Naive B cell (primary cell): Measurements from ENCODE around the gene EIF2B2. TPM values are rescaled to one million over a fixed set of nuclear protein-coding genes. Genes with fewer than 3 reads are reported as not detected.
"Not testable (repeated sequence)": the region's sequence is repeated elsewhere in the genome, so short reads cannot be mapped to it uniquely, and the experiment has no call there.

Source experiments
- ATAC-seq, 2 donors: fragments of 150-1000 bp; cut with Tn5 transposase; 2 replicates each; pipeline ENCODE4 v1.10.0; 2021; ENCODE audit warnings: low read depth in 2 of 2, mild to moderate bottlenecking in 2 of 2, moderate library complexity in 2 of 2
- DNase-seq: peaks from one replicate; pipeline ENCODE4 v3.0.0; 2022
- H3K27ac Mint-ChIP-seq, 6 donors: one replicate each; pipeline ENCODE4 v1.8.0; 2020 to 2022; ENCODE audit warnings: mild to moderate bottlenecking in 6 of 6, mixed read lengths in 6 of 6, moderate library complexity in 5 of 6, inconsistent platforms in 2 of 6
- H3K27me3 Mint-ChIP-seq, 3 donors: one replicate each; pipeline ENCODE4 v1.8.0; 2021 to 2022; ENCODE audit warnings: mixed read lengths in 3 of 3, mild to moderate bottlenecking in 1 of 3
- H3K36me3 Mint-ChIP-seq, 2 donors: one replicate each; pipeline ENCODE4 v1.8.0; 2020 to 2022; ENCODE audit warnings: mixed read lengths in 2 of 2, inconsistent platforms in 1 of 2, mild to moderate bottlenecking in 1 of 2
- H3K4me1 Mint-ChIP-seq, 3 donors: one replicate each; pipeline ENCODE4 v1.8.0; 2020 to 2022; ENCODE audit warnings: mixed read lengths in 3 of 3, inconsistent platforms in 1 of 3, mild to moderate bottlenecking in 1 of 3, moderate library complexity in 1 of 3
- H3K4me3 Mint-ChIP-seq, 8 donors: one replicate each; pipeline ENCODE4 v1.8.0; 2020 to 2022; ENCODE audit warnings: mild to moderate bottlenecking in 8 of 8, mixed read lengths in 8 of 8, moderate library complexity in 8 of 8, inconsistent platforms in 2 of 8
- H3K9me3 Mint-ChIP-seq, 7 donors: one replicate each; pipeline ENCODE4 v1.8.0; 2020 to 2022; ENCODE audit warnings: mixed read lengths in 7 of 7, mild to moderate bottlenecking in 5 of 7, inconsistent platforms in 2 of 7, moderate library complexity in 1 of 7
- polyA plus RNA-seq, 6 donors: library from polyadenylated mRNA; unstranded; fragments of 300-500 nt; fragmentation: Illumina TruSeq; gene quantifications; one replicate each; pipeline ENCODE4 v1.2.3, GENCODE V29; 2021; ENCODE audit warnings: low read depth in 6 of 6

Gene EIF2B2
- polyA plus RNA-seq, 6 donors from 2014 or later = 19.7 to 31.8 (median 26.2) TPM

- no peaks in the 10 kb centered on the region for H3K36me3 Mint-ChIP-seq
- no peaks in the 10 kb centered on the region for H3K4me1 Mint-ChIP-seq
- no peak for DNase-seq
- no peaks in the 10 kb centered on the region for H3K9me3 Mint-ChIP-seq
- no peaks in the 10 kb centered on the region for H3K27me3 Mint-ChIP-seq
- H3K4me3 Mint-ChIP-seq = no peak overlapping the region
- no peak overlapping the region for H3K27ac Mint-ChIP-seq
- ATAC-seq = no peak
Measured at GRCh38 chr14:74985806-74986205, 16.9 kb upstream of the EIF2B2 start.

- no peak for DNase-seq
- Mint-ChIP-seq H3K36me3 (no peaks in the 10 kb centered on the region), H3K4me3 (no peak overlapping the region), H3K4me1 (no peaks in the 10 kb centered on the region), H3K27ac (no peak overlapping the region), H3K9me3 (no peaks in the 10 kb centered on the region), H3K27me3 (peaks cover 0 to under 1% (median 0%) of the 10 kb centered on the region in 3 donors)
- no peak for ATAC-seq
Measured at GRCh38 chr14:74988131-74988530, 14.6 kb upstream of the EIF2B2 start.

GRCh38 chr14:74988993-74989392, 13.7 kb upstream of the EIF2B2 start:
- Mint-ChIP-seq H3K27me3 (peaks cover 0 to 5% (median 0%) of the 10 kb centered on the region in 3 donors), H3K4me3 (no peak overlapping the region), H3K4me1 (no peaks in the 10 kb centered on the region)

GRCh38 chr14:74994182-74994581, 8.5 kb upstream of the EIF2B2 start:
- not testable (repeated sequence) for ATAC-seq, H3K4me3 Mint-ChIP-seq, H3K27ac Mint-ChIP-seq, H3K36me3 Mint-ChIP-seq, H3K4me1 Mint-ChIP-seq, H3K27me3 Mint-ChIP-seq, H3K9me3 Mint-ChIP-seq, DNase-seq

More at GRCh38 chr14:74988993-74989392, 13.7 kb upstream of the EIF2B2 start:
- H3K36me3 Mint-ChIP-seq = no peaks in the 10 kb centered on the region
- no peak overlapping the region for H3K27ac Mint-ChIP-seq
- H3K9me3 Mint-ChIP-seq = no peaks in the 10 kb centered on the region
- DNase-seq (no peak), ATAC-seq (no peak)

GRCh38 chr14:74995781-74996180, 6.9 kb upstream of the EIF2B2 start:
- H3K36me3 Mint-ChIP-seq, H3K4me3 Mint-ChIP-seq, DNase-seq, H3K27ac Mint-ChIP-seq, ATAC-seq, H3K9me3 Mint-ChIP-seq, H3K4me1 Mint-ChIP-seq, H3K27me3 Mint-ChIP-seq: not testable (repeated sequence)

GRCh38 chr14:75001261-75001660, 1.5 kb upstream of the EIF2B2 start:
- peak overlapping the region in 3 of 8 donors; percentile 3 to 59 (median 9) for H3K4me3 Mint-ChIP-seq
- peaks cover 5 to 7% of the 10 kb centered on the region in 2 donors for H3K36me3 Mint-ChIP-seq
- peak overlapping the region; percentile 60 to 100 (median 99) for H3K27ac Mint-ChIP-seq
- H3K27me3 Mint-ChIP-seq = no peaks in the 10 kb centered on the region
- H3K9me3 Mint-ChIP-seq = no peaks in the 10 kb centered on the region
- H3K4me1 Mint-ChIP-seq = peaks cover 22 to 36% (median 31%) of the 10 kb centered on the region in 3 donors
- DNase-seq (no peak), ATAC-seq (no peak)

- no peak for DNase-seq
- Mint-ChIP-seq H3K4me1 (peaks cover 22 to 38% (median 31%) of the 10 kb centered on the region in 3 donors), H3K27me3 (no peaks in the 10 kb centered on the region), H3K36me3 (peaks cover 5 to 8% of the 10 kb centered on the region in 2 donors), H3K4me3 (peak overlapping the region; percentile 78 to 98 (median 96)), H3K27ac (peak overlapping the region; percentile 97 to 100 (median 99)), H3K9me3 (no peaks in the 10 kb centered on the region)
- no peak for ATAC-seq
Measured at GRCh38 chr14:75001899-75002298, 822 bp upstream of the EIF2B2 start.

- H3K36me3 Mint-ChIP-seq = peaks cover 17 to 19% of the 10 kb centered on the region in 2 donors
- H3K27ac Mint-ChIP-seq = peak overlapping the region; percentile 97 to 100 (median 99)
- no peak for DNase-seq
- H3K9me3 Mint-ChIP-seq = no peaks in the 10 kb centered on the region
- H3K4me3 Mint-ChIP-seq = peak overlapping the region; percentile 78 to 98 (median 96)
- no peak for ATAC-seq
- no peaks in the 10 kb centered on the region for H3K27me3 Mint-ChIP-seq
- H3K4me1 Mint-ChIP-seq = peaks cover 27 to 41% (median 38%) of the 10 kb centered on the region in 3 donors
Measured at GRCh38 chr14:75003250-75004027, 718 bp downstream of the EIF2B2 start.

- H3K36me3 Mint-ChIP-seq = peaks cover 25 to 28% of the 10 kb centered on the region in 2 donors
- no peak overlapping the region for H3K27ac Mint-ChIP-seq
- H3K27me3 Mint-ChIP-seq = no peaks in the 10 kb centered on the region
- H3K4me1 Mint-ChIP-seq = peaks cover 27 to 43% (median 38%) of the 10 kb centered on the region in 3 donors
- H3K4me3 Mint-ChIP-seq = peak overlapping the region in 2 of 8 donors; percentile 26 to 61
- ATAC-seq = no peak
- no peaks in the 10 kb centered on the region for H3K9me3 Mint-ChIP-seq
- no peak for DNase-seq
Measured at GRCh38 chr14:75005357-75005756, 2.6 kb downstream of the EIF2B2 start.

- Mint-ChIP-seq H3K27ac (peak overlapping the region in 1 of 6 donors; percentile 30), H3K4me1 (peaks cover 9 to 22% (median 11%) of the 10 kb centered on the region in 3 donors), H3K27me3 (no peaks in the 10 kb centered on the region), H3K36me3 (peaks cover 25 to 35% of the 10 kb centered on the region in 2 donors), H3K9me3 (no peaks in the 10 kb centered on the region), H3K4me3 (no peak overlapping the region)
- DNase-seq = no peak
- ATAC-seq = no peak
Measured at GRCh38 chr14:75009176-75009575, 6.5 kb downstream of the EIF2B2 start.

- Mint-ChIP-seq H3K4me3 (no peak overlapping the region), H3K27ac (peak overlapping the region in 1 of 6 donors; percentile 20), H3K4me1 (peaks cover 2 to 12% (median 4%) of the 10 kb centered on the region in 3 donors), H3K27me3 (no peaks in the 10 kb centered on the region), H3K36me3 (peaks cover 20 to 29% of the 10 kb centered on the region in 2 donors), H3K9me3 (no peaks in the 10 kb centered on the region)
- ATAC-seq = no peak
- DNase-seq = no peak
Measured at GRCh38 chr14:75010472-75011093, 7.9 kb downstream of the EIF2B2 start.

GRCh38 chr14:75011356-75011994, 8.8 kb downstream of the EIF2B2 start:
- no peaks in the 10 kb centered on the region for H3K27me3 Mint-ChIP-seq
- no peak for ATAC-seq
- peaks cover 2 to 12% (median 4%) of the 10 kb centered on the region in 3 donors for H3K4me1 Mint-ChIP-seq
- H3K27ac Mint-ChIP-seq = peak overlapping the region in 3 of 6 donors; percentile 33 to 84 (median 60)
- no peak for DNase-seq
- no peaks in the 10 kb centered on the region for H3K9me3 Mint-ChIP-seq
- peaks cover 24 to 34% of the 10 kb centered on the region in 2 donors for H3K36me3 Mint-ChIP-seq
- no peak overlapping the region for H3K4me3 Mint-ChIP-seq

- Mint-ChIP-seq H3K27me3 (no peaks in the 10 kb centered on the region), H3K4me3 (no peak overlapping the region), H3K4me1 (peaks cover 0 to 4% (median 0%) of the 10 kb centered on the region in 3 donors), H3K9me3 (no peaks in the 10 kb centered on the region), H3K36me3 (peaks cover 17 to 29% of the 10 kb centered on the region in 2 donors), H3K27ac (peak overlapping the region in 3 of 6 donors; percentile 3 to 30 (median 13))
- ATAC-seq (no peak), DNase-seq (no peak)
Measured at GRCh38 chr14:75013290-75013689, 10.6 kb downstream of the EIF2B2 start.
